ENCODE measurements around the gene EFCAB6.

The EFCAB6 gene

GRCh38 chr22:43532301-43533155 is 279.6 kb downstream of the EFCAB6 start:
- peaks cover 12% of the 10 kb centered on the region for H3K9me3 Mint-ChIP-seq
- no peak for TF ChIP-seq CTCF (IDR thresholded peaks at IDR 0.05)
- H3K36me3 Mint-ChIP-seq (ENCODE audit: low read depth): peaks cover 6% of the 10 kb centered on the region
- H3K27ac Mint-ChIP-seq: no peak overlapping the region
- peaks cover 13% of the 10 kb centered on the region for H3K4me1 Mint-ChIP-seq
- no peak for DNase-seq
- H3K27me3 Mint-ChIP-seq (ENCODE audit: low read depth, poor library complexity): peaks cover 11% of the 10 kb centered on the region
- no peak overlapping the region for H3K4me3 Mint-ChIP-seq

- Mint-ChIP-seq H3K27ac (no peak overlapping the region), H3K27me3 (ENCODE audit: low read depth, poor library complexity) (peaks cover 8% of the 10 kb centered on the region), H3K9me3 (peaks cover 3% of the 10 kb centered on the region), H3K4me3 (no peak overlapping the region), H3K4me1 (peaks cover 13% of the 10 kb centered on the region), H3K36me3 (ENCODE audit: low read depth) (peaks cover 3% of the 10 kb centered on the region)
- DNase-seq: no peak
- no peak for TF ChIP-seq CTCF (IDR thresholded peaks at IDR 0.05)
These were observed 280.5 kb downstream of the EFCAB6 start for GRCh38 chr22:43531651-43532050.

GRCh38 chr22:43530349-43531201 is 281.5 kb downstream of the EFCAB6 start:
- TF ChIP-seq CTCF (IDR thresholded peaks at IDR 0.05): no peak
- H3K9me3 Mint-ChIP-seq: no peaks in the 10 kb centered on the region
- H3K27ac Mint-ChIP-seq: no peak overlapping the region
- no peaks in the 10 kb centered on the region for H3K36me3 Mint-ChIP-seq (ENCODE audit: low read depth)
- peaks cover 13% of the 10 kb centered on the region for H3K4me1 Mint-ChIP-seq
- peaks cover 14% of the 10 kb centered on the region for H3K27me3 Mint-ChIP-seq (ENCODE audit: low read depth, poor library complexity)
- no peak overlapping the region for H3K4me3 Mint-ChIP-seq
- DNase-seq: no peak

GRCh38 chr22:43529934-43530333 is 282.2 kb downstream of the EFCAB6 start:
- Mint-ChIP-seq H3K9me3 (no peaks in the 10 kb centered on the region), H3K36me3 (ENCODE audit: low read depth) (no peaks in the 10 kb centered on the region), H3K4me3 (no peak overlapping the region), H3K4me1 (peaks cover 13% of the 10 kb centered on the region), H3K27me3 (ENCODE audit: low read depth, poor library complexity) (peaks cover 18% of the 10 kb centered on the region), H3K27ac (no peak overlapping the region)
- TF ChIP-seq CTCF (IDR thresholded peaks at IDR 0.05): no peak
- no peak for DNase-seq

GRCh38 chr22:43529461-43529860 is 282.6 kb downstream of the EFCAB6 start:
- DNase-seq: no peak
- H3K27ac Mint-ChIP-seq: no peak overlapping the region
- H3K4me3 Mint-ChIP-seq: no peak overlapping the region
- H3K27me3 Mint-ChIP-seq (ENCODE audit: low read depth, poor library complexity): peaks cover 23% of the 10 kb centered on the region
- no peak for TF ChIP-seq CTCF (IDR thresholded peaks at IDR 0.05)
- peaks cover 13% of the 10 kb centered on the region for H3K4me1 Mint-ChIP-seq
- H3K36me3 Mint-ChIP-seq (ENCODE audit: low read depth): no peaks in the 10 kb centered on the region
- H3K9me3 Mint-ChIP-seq: no peaks in the 10 kb centered on the region

Data from nephron progenitor cell (in vitro differentiated cells).